VCaP (cell line): ENCODE results near the gene OSBPL5.

Experiments
- H3K27ac ChIP-seq: fragments of 450-650 bp; 2 replicates; pipeline ENCODE4 v1.5.1; 2017
- CTCF ChIP-seq: fragments of 450-650 bp; conservative IDR thresholded peaks from 2 replicates; pipeline ENCODE4 v1.5.1; 2017; ENCODE audit warnings: mild to moderate bottlenecking, moderate library complexity

Gene OSBPL5

GRCh38 chr11:3060436-3061025 is 104.6 kb downstream of the OSBPL5 start:
- no peak for TF ChIP-seq CTCF
- H3K27ac ChIP-seq = no peak overlapping the region

GRCh38 chr11:3058753-3059664 is 106.1 kb downstream of the OSBPL5 start:
- TF ChIP-seq CTCF = no peak
- H3K27ac ChIP-seq = no peak overlapping the region

- peak within 1 kb of the TSS; percentile 76 for H3K27ac ChIP-seq
- TF ChIP-seq CTCF = no peak
Measured at GRCh38 chr11:3057069-3057963, 107.8 kb downstream of the OSBPL5 start, which contains the start of gene CARS1. Gene CARS1 (minus strand): TSS chr11:3057423. CDS start chr11:3057367, 56 bp downstream.

GRCh38 chr11:3056296-3057068 is 108.6 kb downstream of the OSBPL5 start:
- H3K27ac ChIP-seq = peak overlapping the region; percentile 76
- TF ChIP-seq CTCF = no peak

- no peak for TF ChIP-seq CTCF
Measured at GRCh38 chr11:3055891-3056290, 109.2 kb downstream of the OSBPL5 start.

GRCh38 chr11:3052567-3052966 is 112.5 kb downstream of the OSBPL5 start:
- TF ChIP-seq CTCF = no peak
- H3K27ac ChIP-seq = peak overlapping the region; percentile 31; the same call in 1 of the 2 replicates

More at GRCh38 chr11:3055891-3056290, 109.2 kb downstream of the OSBPL5 start:
- H3K27ac ChIP-seq = peak overlapping the region; percentile 76; the same call in 1 of the 2 replicates
